Uterus (tissue), 4 donors: ENCODE measurements around the gene AP4S1. TPM values are rescaled to one million over a fixed set of nuclear protein-coding genes. Genes with fewer than 3 reads are reported as not detected.
"Not testable (repeated sequence)": the region's sequence is repeated elsewhere in the genome, so short reads cannot be mapped to it uniquely, and the experiment has no call there.

Source experiments
- DNase-seq, 2 donors: peaks; one replicate each; pipeline ENCODE4 v3.0.0-alpha.2; 2019 to 2020
- H3K27ac ChIP-seq, 2 donors: fragments of 200-600 bp; sonication (generic); 1 replicate in 1 of 2; 2 replicates in 1 of 2; pipeline ENCODE4 v1.5.1; 2016 to 2018
- H3K27me3 ChIP-seq, 2 donors: fragments of 200-600 bp; sonication (generic); one replicate each; pipeline ENCODE4 v1.5.1; 2018 to 2019; ENCODE audit warnings: control low read depth in 1 of 2
- H3K36me3 ChIP-seq, 2 donors: fragments of 200-600 bp; sonication (generic); one replicate each; pipeline ENCODE4 v1.5.1; 2019; ENCODE audit warnings: control low read depth in 1 of 2
- H3K4me1 ChIP-seq, 2 donors: fragments of 200-600 bp; sonication (generic); one replicate each; pipeline ENCODE4 v1.5.1; 2018 to 2019; ENCODE audit warnings: control low read depth in 1 of 2
- H3K4me3 ChIP-seq, 2 donors: fragments of 200-600 bp; sonication (generic); 1 replicate in 1 of 2; 2 replicates in 1 of 2; pipeline ENCODE4 v1.5.1; 2018 to 2019; ENCODE audit warnings: mild to moderate bottlenecking in 1 of 2
- H3K9me3 ChIP-seq, 2 donors: fragments of 200-600 bp; sonication (generic); one replicate each; pipeline ENCODE4 v1.5.1; 2019; ENCODE audit warnings: control low read depth in 1 of 2
- CTCF ChIP-seq, 4 experiments: fragments of 200-600 bp in 2 of 4; fragments of 450-650 bp in 2 of 4; sonication (generic) in 2 of 4; IDR thresholded peaks; one replicate each; pipeline ENCODE4 v1.5.1; 2016 to 2019; ENCODE audit warnings: antibody characterized with exemption in 4 of 4, mild to moderate bottlenecking in 2 of 4, moderate library complexity in 1 of 4
- POLR2A ChIP-seq, 2 donors: fragments of 450-650 bp; IDR thresholded peaks; one replicate each; pipeline ENCODE4 v1.6.1; 2016; ENCODE audit warnings: antibody characterized with exemption in 2 of 2, mild to moderate bottlenecking in 1 of 2, moderate library complexity in 1 of 2
- intact Hi-C: fragments of 100-400 bp; cut with DNase I; formaldehyde crosslinking; loops from one replicate; pipeline ENCODE4 v1.15.1; 2023; ENCODE audit warnings: low total_unique reads
- total RNA-seq, 4 donors: library from RNA; depleted of rRNA in 3 of 4; stranded (reverse); fragments of >200 nt in 3 of 4; gene quantifications; one replicate each; pipeline versions ENCODE4 v1.1.0 to v1.2.4, GENCODE V29; 2014 to 2023
- donor health status: DM: yes; HTN: yes; CAD: no.

The AP4S1 gene
- total RNA-seq, 4 donors from 2014 or later = 2.3 to 30.4 (median 9.9) TPM

GRCh38 chr14:31043379-31043778 is 17.9 kb downstream of the AP4S1 start:
- no peak for DNase-seq
- intact Hi-C loops = no loop called here
- TF ChIP-seq POLR2A (IDR thresholded peaks at IDR 0.05) (no peak), CTCF (IDR thresholded peaks at IDR 0.05) (no peak)

GRCh38 chr14:31045501-31046080 is 20.1 kb downstream of the AP4S1 start:
- Histone ChIP-seq H3K27me3 (no peaks in the 10 kb centered on the region), H3K9me3 (no peaks in the 10 kb centered on the region), H3K4me3 (no peak overlapping the region), H3K4me1 (no peaks in the 10 kb centered on the region), H3K27ac (no peak overlapping the region), H3K36me3 (no peaks in the 10 kb centered on the region)
- DNase-seq = no peak
- intact Hi-C loops = no loop called here
- TF ChIP-seq CTCF (IDR thresholded peaks at IDR 0.05) = no peak
- no peak for TF ChIP-seq POLR2A (IDR thresholded peaks at IDR 0.05)

More at GRCh38 chr14:31043379-31043778, 17.9 kb downstream of the AP4S1 start:
- H3K27ac ChIP-seq = peak overlapping the region in 1 of 2 donors; percentile 62
- no peaks in the 10 kb centered on the region for H3K4me1 ChIP-seq
- no peaks in the 10 kb centered on the region for H3K27me3 ChIP-seq
- no peaks in the 10 kb centered on the region for H3K9me3 ChIP-seq
- H3K36me3 ChIP-seq = no peaks in the 10 kb centered on the region
- H3K4me3 ChIP-seq = no peak overlapping the region

- intact Hi-C loops = no loop called here
- H3K4me1 ChIP-seq = no peaks in the 10 kb centered on the region
- no peaks in the 10 kb centered on the region for H3K27me3 ChIP-seq
- TF ChIP-seq POLR2A (IDR thresholded peaks at IDR 0.05) = no peak
- DNase-seq = no peak
- no peaks in the 10 kb centered on the region for H3K36me3 ChIP-seq
- no peak overlapping the region for H3K27ac ChIP-seq
- H3K4me3 ChIP-seq = no peak overlapping the region
- H3K9me3 ChIP-seq = no peaks in the 10 kb centered on the region
Measured at GRCh38 chr14:31047503-31047902, 22.1 kb downstream of the AP4S1 start.

GRCh38 chr14:31051023-31051422 is 25.6 kb downstream of the AP4S1 start:
- H3K4me1 ChIP-seq = no peaks in the 10 kb centered on the region
- no peak overlapping the region for H3K4me3 ChIP-seq
- no peak overlapping the region for H3K27ac ChIP-seq
- intact Hi-C loops = no loop called here
- H3K27me3 ChIP-seq = no peaks in the 10 kb centered on the region
- DNase-seq = no peak
- no peaks in the 10 kb centered on the region for H3K9me3 ChIP-seq
- TF ChIP-seq POLR2A (IDR thresholded peaks at IDR 0.05) (no peak), CTCF (IDR thresholded peaks at IDR 0.05) (no peak)
- H3K36me3 ChIP-seq = no peaks in the 10 kb centered on the region

- no peak for DNase-seq
- TF ChIP-seq POLR2A (IDR thresholded peaks at IDR 0.05) = no peak
- no peak for TF ChIP-seq CTCF (IDR thresholded peaks at IDR 0.05)
- Histone ChIP-seq H3K9me3 (no peaks in the 10 kb centered on the region), H3K27me3 (no peaks in the 10 kb centered on the region), H3K36me3 (no peaks in the 10 kb centered on the region), H3K4me3 (no peak overlapping the region), H3K27ac (no peak overlapping the region), H3K4me1 (no peaks in the 10 kb centered on the region)
- intact Hi-C loops = no loop called here
Measured at GRCh38 chr14:31051511-31051910, 26.1 kb downstream of the AP4S1 start.

GRCh38 chr14:31052905-31053586 is 27.6 kb downstream of the AP4S1 start:
- H3K36me3 ChIP-seq, intact Hi-C loops, H3K9me3 ChIP-seq, H3K4me3 ChIP-seq, H3K4me1 ChIP-seq, H3K27me3 ChIP-seq: not testable (repeated sequence)
- H3K27ac ChIP-seq = peak overlapping the region; percentile 11 to 67
- DNase-seq = peak; percentile 82 to 93
